Memory B cell (primary cell): ENCODE results near the gene LCA5L.

Source experiments
- ATAC-seq: fragments of 150-1000 bp; cut with Tn5 transposase; 2 replicates; pipeline ENCODE4 v1.10.0; 2021; ENCODE audit warnings: low read depth, mild to moderate bottlenecking, moderate library complexity
- DNase-seq, 2 donors: peaks; one replicate each; pipeline ENCODE4 v3.0.0; 2022; ENCODE audit warnings: low spot score in 2 of 2
- H3K27ac Mint-ChIP-seq: one replicate; pipeline ENCODE4 v1.8.0; 2022; ENCODE audit warnings: mild to moderate bottlenecking, moderate library complexity, mixed read lengths
- H3K27me3 Mint-ChIP-seq: one replicate; pipeline ENCODE4 v1.8.0; 2022; ENCODE audit warnings: mixed read lengths
- H3K36me3 Mint-ChIP-seq: one replicate; pipeline ENCODE4 v1.8.0; 2022; ENCODE audit warnings: mild to moderate bottlenecking, mixed read lengths
- H3K4me1 Mint-ChIP-seq: one replicate; pipeline ENCODE4 v1.8.0; 2022; ENCODE audit warnings: mixed read lengths
- H3K4me3 Mint-ChIP-seq: one replicate; pipeline ENCODE4 v1.8.0; 2022; ENCODE audit warnings: mild to moderate bottlenecking, moderate library complexity, mixed read lengths
- H3K9me3 Mint-ChIP-seq: one replicate; pipeline ENCODE4 v1.8.0; 2022; ENCODE audit warnings: mixed read lengths

Gene LCA5L

DNA sequence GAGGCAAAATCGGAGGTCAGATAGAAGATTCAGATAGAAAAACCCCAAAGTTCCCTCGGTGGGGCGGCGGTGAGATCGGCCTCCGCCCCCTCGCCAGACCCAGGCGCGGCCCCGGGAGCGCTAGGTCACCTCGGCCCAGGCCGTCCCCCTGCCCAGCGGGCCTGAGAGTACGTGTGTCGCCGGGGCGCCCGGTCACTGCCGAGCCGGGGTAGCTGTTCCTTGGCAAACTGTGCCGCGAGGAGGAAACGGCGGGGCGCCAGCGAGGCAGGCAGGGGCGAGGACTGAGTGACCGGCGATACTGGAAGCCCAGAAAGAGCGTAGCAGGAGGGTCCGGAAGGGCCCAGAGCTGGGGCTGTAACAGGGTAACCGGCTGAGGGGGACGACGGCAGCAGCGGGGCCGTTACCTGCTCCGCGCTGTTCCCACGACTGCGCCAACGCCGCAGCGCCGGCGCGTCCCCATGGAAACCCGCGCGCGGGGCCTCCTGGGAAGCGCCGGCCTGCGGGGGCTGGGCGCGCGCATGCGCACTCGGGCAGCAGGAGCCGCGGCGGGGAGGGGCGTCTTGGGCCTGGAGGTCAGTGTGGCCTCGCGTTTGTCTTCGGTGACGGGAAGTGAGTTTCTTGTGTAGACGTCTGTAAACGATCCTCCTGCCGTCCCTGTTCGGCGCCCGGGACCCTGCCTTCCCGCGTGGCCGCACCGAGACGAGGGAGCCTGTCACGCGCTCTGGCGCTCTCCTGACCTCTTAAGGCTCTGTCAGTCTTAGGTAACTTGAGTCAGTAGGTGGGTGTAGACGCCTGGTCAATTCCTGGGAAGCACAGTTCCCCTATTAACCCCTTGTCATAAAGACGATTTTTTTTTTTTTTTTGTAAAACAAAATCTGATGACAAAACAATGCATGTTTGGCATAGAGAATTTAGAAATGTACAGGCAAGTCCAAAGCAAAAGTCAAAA is at the start of gene LCA5L:
Gene LCA5L (minus strand): TSS at position 458 of the 949 bp plus-strand sequence. CDS start 17,285 bp downstream, outside the sequence.
- H3K36me3 Mint-ChIP-seq, result no peaks in the 10 kb centered on the region
- H3K9me3 Mint-ChIP-seq, result no peaks in the 10 kb centered on the region
- ATAC-seq, result peak; percentile 90
- H3K27me3 Mint-ChIP-seq, result peaks cover 18% of the 10 kb centered on the region
- peak within 1 kb of the TSS; percentile 91 for H3K4me3 Mint-ChIP-seq
- H3K4me1 Mint-ChIP-seq, result peaks cover 8% of the 10 kb centered on the region
- H3K27ac Mint-ChIP-seq, result peak within 1 kb of the TSS; percentile 93
- peak; percentile 90 to 91 for DNase-seq

DNA sequence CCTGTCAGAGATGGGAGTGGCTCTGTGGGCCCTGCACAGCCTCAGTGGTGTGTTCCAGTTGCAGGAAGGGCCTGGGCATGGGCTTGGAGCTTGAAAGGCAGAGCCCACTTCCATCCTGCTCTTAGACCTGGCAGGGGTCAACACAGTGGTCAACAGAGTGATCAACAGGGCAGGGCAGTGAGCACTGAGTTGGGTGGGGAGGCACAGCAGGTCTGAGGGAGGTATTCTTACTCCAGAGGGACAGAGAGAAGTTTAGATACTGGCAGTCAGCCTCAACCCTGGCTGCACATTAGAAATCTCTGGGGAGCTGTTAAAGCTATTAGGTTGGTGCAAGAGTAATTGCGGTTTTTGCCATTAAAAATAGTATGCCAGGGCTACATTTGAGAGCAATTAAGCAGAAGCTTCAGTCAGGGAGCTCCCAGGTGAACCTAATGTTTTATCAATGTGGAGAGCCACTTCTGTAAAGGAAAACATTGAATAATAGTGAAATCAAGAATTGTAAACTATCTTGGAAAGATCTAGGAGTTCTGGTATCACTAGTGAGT is 43.9 kb upstream of the LCA5L start:
- H3K4me1 Mint-ChIP-seq, result no peaks in the 10 kb centered on the region
- H3K27ac Mint-ChIP-seq, result no peak overlapping the region
- H3K4me3 Mint-ChIP-seq, result no peak overlapping the region
- DNase-seq (no peak), ATAC-seq (no peak)
- H3K36me3 Mint-ChIP-seq, result peaks cover 4% of the 10 kb centered on the region
- no peaks in the 10 kb centered on the region for H3K27me3 Mint-ChIP-seq
- H3K9me3 Mint-ChIP-seq, result peaks cover 7% of the 10 kb centered on the region

DNA sequence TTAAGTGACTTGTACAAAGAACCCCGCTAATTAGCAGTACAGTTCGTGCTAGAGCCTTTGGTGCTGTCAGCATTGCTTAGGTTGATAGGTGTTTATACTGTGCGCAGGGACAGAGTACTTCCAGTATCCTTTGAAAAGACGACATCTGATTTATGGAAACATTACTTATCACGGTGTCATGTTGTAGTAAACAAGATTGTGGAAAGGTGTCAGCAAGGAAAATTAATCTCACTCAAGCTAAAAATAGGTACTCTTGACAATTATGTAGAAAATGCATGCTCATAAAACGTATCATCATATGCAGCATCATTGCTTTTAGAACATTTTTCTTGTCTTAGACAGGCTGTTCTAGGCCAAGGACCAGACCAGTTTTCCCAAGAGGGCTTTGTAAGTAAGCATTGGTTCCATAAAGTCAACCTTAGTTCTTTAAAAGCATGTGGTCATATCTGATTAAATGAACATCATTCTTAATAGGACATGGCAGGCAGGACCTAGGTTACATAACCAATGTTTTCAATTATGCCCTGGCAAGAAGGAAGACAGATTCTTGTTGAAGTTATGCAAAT is 39.2 kb upstream of the LCA5L start:
- Mint-ChIP-seq H3K27ac (no peak overlapping the region), H3K27me3 (peaks cover 2% of the 10 kb centered on the region), H3K36me3 (peaks cover 2% of the 10 kb centered on the region), H3K4me3 (no peak overlapping the region), H3K9me3 (no peaks in the 10 kb centered on the region), H3K4me1 (no peaks in the 10 kb centered on the region)
- no peak for ATAC-seq
- DNase-seq, result no peak

DNA sequence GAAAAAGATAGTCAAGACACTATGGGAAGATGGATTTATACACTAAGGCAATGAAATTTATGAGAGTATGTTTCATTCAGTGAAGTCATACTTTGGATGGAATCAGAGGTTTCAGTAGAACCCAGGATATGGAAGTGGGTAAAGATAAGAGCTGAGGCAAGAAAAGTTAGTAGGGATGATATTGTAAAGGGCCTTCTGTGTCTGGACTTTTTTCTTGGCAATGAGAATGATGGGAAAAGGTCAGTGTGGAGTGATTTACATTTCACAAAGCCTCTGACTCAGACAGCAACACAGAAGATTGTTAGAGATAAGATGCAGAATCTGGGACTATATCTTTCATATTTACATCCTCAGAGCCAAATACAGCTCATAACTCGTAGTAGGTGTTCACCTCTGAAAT is 38.3 kb upstream of the LCA5L start:
- Mint-ChIP-seq H3K27me3 (peaks cover 4% of the 10 kb centered on the region), H3K4me1 (no peaks in the 10 kb centered on the region), H3K4me3 (no peak overlapping the region), H3K36me3 (peaks cover 2% of the 10 kb centered on the region), H3K27ac (no peak overlapping the region), H3K9me3 (no peaks in the 10 kb centered on the region)
- ATAC-seq (no peak), DNase-seq (no peak)

DNA sequence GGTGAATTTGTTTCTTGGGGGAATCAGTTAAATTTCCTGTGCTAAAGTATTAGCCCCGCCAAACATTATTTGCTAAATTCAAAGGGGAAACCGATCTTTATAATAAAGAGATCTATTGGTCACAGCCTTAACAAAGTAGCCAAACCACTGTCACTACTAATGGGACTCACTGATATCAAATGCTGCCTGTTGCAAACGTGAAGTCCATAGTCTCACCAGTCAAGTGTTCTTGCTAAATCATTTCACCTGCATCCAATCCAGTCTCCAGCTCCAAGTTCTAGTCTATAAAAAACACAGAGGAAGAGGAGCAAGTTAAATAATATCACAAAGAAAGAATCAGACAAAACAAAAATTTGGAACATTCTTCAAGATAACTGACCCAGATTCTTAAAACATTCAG is 36.3 kb upstream of the LCA5L start:
- Mint-ChIP-seq H3K27ac (no peak overlapping the region), H3K4me1 (no peaks in the 10 kb centered on the region), H3K9me3 (no peaks in the 10 kb centered on the region), H3K36me3 (peaks cover 2% of the 10 kb centered on the region), H3K4me3 (no peak overlapping the region), H3K27me3 (peaks cover 4% of the 10 kb centered on the region)
- DNase-seq (no peak), ATAC-seq (no peak)

DNA sequence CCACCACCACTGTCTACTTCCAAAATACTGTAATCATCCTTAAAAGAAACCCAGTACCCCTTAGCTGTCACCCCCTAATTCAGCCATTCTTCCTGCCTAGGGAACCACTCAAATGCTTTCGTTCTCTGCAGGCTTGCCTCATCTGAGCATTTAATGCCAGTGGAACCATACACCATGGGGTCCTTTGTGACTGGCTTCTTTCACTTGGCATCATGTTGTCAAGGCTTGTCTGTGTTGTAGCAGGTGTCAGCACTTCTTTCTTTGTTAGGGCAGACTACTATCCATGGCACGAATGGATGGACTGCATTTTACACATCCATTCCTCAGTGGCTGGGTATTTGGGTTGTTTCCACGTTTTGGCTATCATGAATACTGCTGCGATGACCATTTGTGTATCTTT is 34.7 kb upstream of the LCA5L start:
- DNase-seq (no peak), ATAC-seq (no peak)
- H3K36me3 Mint-ChIP-seq, result peaks cover 8% of the 10 kb centered on the region
- H3K27me3 Mint-ChIP-seq, result peaks cover 6% of the 10 kb centered on the region
- no peaks in the 10 kb centered on the region for H3K4me1 Mint-ChIP-seq
- H3K27ac Mint-ChIP-seq, result no peak overlapping the region
- H3K4me3 Mint-ChIP-seq, result no peak overlapping the region
- H3K9me3 Mint-ChIP-seq, result peaks cover 4% of the 10 kb centered on the region

DNA sequence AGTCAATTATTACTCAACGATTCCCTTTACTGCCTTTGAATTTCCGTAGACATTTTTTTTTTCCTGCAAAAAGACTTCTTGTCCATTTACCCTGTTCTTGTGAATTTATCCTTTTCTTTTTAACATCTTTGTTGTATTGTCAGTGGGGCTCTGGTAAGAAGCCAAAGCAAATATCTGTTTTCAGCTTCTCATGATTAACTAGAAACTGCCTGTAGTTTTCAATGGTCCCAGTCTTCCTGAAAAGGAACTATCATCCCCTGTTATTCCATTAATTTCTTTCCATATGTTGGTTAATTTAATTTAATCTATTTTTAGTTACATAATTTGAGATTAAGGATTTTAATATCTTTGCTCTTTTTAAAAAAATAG is 34.2 kb upstream of the LCA5L start:
- H3K4me3 Mint-ChIP-seq, result no peak overlapping the region
- DNase-seq, result no peak
- peaks cover 6% of the 10 kb centered on the region for H3K27me3 Mint-ChIP-seq
- peaks cover 4% of the 10 kb centered on the region for H3K9me3 Mint-ChIP-seq
- ATAC-seq, result no peak
- no peak overlapping the region for H3K27ac Mint-ChIP-seq
- H3K36me3 Mint-ChIP-seq, result peaks cover 6% of the 10 kb centered on the region
- H3K4me1 Mint-ChIP-seq, result no peaks in the 10 kb centered on the region

DNA sequence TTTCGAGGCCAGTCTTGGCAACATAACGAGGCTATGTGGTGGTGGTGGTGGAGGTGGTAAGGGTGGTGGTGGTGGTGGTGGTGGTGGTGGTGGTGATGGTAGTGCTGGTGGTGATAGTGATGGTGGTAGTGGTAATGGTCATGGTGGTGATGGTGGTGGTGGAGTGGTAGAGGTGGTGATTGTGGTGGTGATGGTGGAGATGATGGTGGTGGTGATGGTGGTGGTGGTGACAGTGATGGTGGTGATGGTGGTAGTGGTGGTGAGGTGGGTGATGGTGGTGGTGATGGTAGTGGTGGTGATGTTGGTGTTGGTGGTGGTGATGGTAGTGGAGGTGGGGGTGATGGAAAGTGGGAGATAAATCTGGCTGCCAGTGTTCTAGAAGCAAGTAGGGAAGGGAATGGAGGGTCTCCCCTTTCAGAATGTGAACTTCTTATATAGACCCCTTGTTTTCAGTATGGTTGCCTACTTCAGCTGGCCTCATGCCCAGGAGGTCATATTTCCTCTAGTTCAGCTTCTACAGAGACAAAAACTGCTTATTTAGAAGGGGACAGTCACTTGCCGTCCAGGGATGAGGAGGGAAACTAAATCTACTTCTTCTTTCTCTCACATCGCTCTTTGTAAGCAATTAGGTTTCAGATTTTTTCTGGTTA is 33.7 kb upstream of the LCA5L start:
- no peak for ATAC-seq
- H3K4me3 Mint-ChIP-seq, result no peak overlapping the region
- H3K4me1 Mint-ChIP-seq, result no peaks in the 10 kb centered on the region
- H3K27me3 Mint-ChIP-seq, result peaks cover 6% of the 10 kb centered on the region
- peaks cover 4% of the 10 kb centered on the region for H3K9me3 Mint-ChIP-seq
- H3K27ac Mint-ChIP-seq, result no peak overlapping the region
- no peak for DNase-seq
- H3K36me3 Mint-ChIP-seq, result peaks cover 6% of the 10 kb centered on the region

DNA sequence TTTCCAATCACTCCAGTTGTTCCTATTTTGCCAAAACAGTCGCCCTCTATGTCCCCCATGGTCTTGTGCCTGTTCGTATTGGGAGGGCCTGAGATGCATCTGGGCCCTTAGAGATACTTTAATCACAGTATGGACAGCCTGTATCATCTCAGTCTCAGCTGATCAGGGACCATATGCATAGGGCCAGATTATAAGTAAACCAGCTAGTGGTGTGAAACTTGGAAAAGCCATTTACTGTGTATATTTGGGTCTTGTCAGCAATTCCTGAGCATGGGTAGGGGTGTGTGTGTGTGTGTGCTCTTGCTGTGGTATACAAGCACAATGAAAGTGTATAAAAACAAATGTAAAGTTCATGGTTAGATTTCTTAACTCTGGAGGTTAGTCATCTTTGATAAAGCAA is 29.0 kb upstream of the LCA5L start:
- H3K36me3 Mint-ChIP-seq, result peaks cover 8% of the 10 kb centered on the region
- no peak for ATAC-seq
- peaks cover 7% of the 10 kb centered on the region for H3K27me3 Mint-ChIP-seq
- peaks cover 6% of the 10 kb centered on the region for H3K9me3 Mint-ChIP-seq
- H3K4me1 Mint-ChIP-seq, result no peaks in the 10 kb centered on the region
- DNase-seq, result no peak
- no peak overlapping the region for H3K4me3 Mint-ChIP-seq
- no peak overlapping the region for H3K27ac Mint-ChIP-seq

DNA sequence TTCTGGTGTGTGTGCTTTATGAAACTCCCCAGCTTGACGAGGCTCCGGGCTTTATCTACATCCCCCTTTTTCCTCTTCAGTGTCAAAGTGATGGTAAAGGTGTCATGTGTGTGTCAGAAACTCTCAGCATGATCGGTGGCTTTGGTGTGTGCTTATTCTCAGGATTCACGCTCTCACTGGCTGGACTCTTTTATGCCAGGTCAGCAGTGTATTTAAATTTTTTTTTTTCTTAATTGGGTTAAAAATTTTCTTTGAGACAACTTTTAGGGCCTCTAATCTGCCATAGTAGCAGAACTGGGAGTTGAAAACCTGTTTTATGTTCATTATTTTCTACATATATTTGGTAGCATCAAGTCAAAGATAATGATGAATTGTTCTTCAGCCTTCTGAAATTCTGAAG is 27.2 kb upstream of the LCA5L start:
- peaks cover 8% of the 10 kb centered on the region for H3K36me3 Mint-ChIP-seq
- H3K4me3 Mint-ChIP-seq, result no peak overlapping the region
- H3K4me1 Mint-ChIP-seq, result no peaks in the 10 kb centered on the region
- no peak for ATAC-seq
- DNase-seq, result no peak
- H3K27me3 Mint-ChIP-seq, result peaks cover 4% of the 10 kb centered on the region
- peaks cover 6% of the 10 kb centered on the region for H3K9me3 Mint-ChIP-seq
- no peak overlapping the region for H3K27ac Mint-ChIP-seq

DNA sequence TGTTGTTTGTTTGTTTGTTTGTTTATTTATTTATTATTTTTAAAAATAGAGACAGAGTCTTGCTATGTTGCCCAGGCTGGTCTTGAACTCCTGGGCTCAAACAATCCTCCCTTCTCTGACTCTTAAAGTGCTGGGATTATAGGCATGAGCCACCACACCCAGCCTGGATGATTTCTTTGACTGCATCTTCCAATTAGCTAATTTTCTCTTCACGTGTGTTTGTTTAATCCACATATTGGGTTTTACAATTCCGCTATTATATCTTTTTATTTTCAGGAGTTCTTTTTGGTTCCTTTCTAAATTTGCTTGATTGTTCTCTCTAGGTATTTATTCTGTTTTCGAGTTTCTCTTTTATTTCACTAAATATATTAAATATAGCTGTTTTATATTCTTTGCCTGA is 26.0 kb upstream of the LCA5L start:
- Mint-ChIP-seq H3K27ac (no peak overlapping the region), H3K4me1 (no peaks in the 10 kb centered on the region), H3K4me3 (no peak overlapping the region), H3K36me3 (peaks cover 8% of the 10 kb centered on the region), H3K9me3 (peaks cover 6% of the 10 kb centered on the region), H3K27me3 (peaks cover 4% of the 10 kb centered on the region)
- ATAC-seq (no peak), DNase-seq (no peak)

DNA sequence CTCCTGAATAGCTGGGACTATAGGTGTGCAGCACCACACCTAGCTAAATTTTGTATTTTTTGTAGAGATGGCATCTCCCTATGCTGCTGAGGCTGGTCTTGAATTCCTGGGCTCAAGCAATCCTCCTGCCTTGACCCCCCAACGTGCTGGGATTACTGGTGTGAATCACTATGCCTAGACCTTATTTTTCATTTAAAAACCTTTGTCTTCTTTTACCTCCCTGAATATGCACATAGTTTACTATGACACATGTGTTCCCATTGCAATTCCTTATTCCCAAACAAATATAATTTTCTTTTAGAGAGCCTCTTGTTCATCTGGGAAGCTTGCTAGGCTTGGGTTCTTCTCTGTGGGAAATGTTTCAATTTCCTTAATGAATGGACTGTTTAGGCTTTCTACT is 23.0 kb upstream of the LCA5L start:
- Mint-ChIP-seq H3K4me1 (no peaks in the 10 kb centered on the region), H3K27ac (no peak overlapping the region), H3K36me3 (peaks cover 5% of the 10 kb centered on the region), H3K9me3 (peaks cover 2% of the 10 kb centered on the region), H3K4me3 (no peak overlapping the region), H3K27me3 (peaks cover 2% of the 10 kb centered on the region)
- DNase-seq (no peak), ATAC-seq (no peak)

DNA sequence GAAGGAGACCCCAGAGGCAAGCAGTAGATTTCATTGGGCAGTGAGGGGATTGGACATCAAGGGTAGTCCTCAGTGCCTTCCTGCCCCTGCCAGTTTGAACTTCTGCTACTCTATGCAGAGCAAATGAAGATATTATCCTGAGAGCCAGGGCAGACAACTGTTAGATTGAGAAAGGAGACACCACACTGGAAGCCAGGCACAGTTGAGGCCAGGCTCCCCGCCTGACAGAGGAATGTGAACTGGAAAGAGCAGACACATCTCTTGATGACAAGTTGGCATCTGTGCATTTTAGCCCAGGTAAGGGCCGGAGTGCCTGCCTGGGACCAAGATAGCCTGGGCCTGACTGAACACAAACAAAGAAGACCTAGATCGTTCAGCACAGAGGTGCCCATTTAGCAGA is 22.2 kb upstream of the LCA5L start:
- H3K4me3 Mint-ChIP-seq, result no peak overlapping the region

DNA sequence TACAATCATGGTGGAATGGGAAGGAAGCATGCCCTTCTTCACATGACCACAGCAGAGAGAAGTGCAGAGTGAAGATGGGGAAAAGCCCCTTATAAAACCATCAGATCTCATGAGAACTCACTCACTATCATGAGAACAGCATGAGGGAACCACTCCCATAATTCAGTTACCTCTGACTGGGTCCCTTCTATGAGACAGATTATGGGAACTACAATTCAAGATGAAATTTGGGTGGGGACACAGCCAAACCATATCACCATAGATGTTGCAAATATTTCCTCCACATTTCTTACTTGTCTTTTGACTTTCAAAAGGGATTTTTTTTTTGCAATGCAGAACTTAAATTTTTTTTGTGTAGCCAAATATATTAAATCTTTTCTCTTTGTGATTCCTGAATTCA is 21.0 kb upstream of the LCA5L start:
- no peak for DNase-seq
- ATAC-seq, result no peak
- Mint-ChIP-seq H3K4me1 (no peaks in the 10 kb centered on the region), H3K27ac (no peak overlapping the region), H3K4me3 (no peak overlapping the region), H3K36me3 (peaks cover 5% of the 10 kb centered on the region), H3K9me3 (peaks cover 1% of the 10 kb centered on the region), H3K27me3 (peaks cover 2% of the 10 kb centered on the region)

More for the DNA sequence above, 22.2 kb upstream of the LCA5L start:
- Mint-ChIP-seq H3K27ac (no peak overlapping the region), H3K27me3 (peaks cover 2% of the 10 kb centered on the region), H3K36me3 (peaks cover 5% of the 10 kb centered on the region), H3K4me1 (no peaks in the 10 kb centered on the region), H3K9me3 (peaks cover 2% of the 10 kb centered on the region)
- DNase-seq (no peak), ATAC-seq (no peak)
